ENCODE measurements around the gene DES. TPM values are rescaled to one million over a fixed set of nuclear protein-coding genes. Genes with fewer than 3 reads are reported as not detected.

The DES gene
- total RNA-seq = 1 to 10 TPM in 5 of 6 donors, under 1 TPM in 1; 0.75 to 6.1 (median 1.9) TPM
- polyA plus RNA-seq = 100 to 1,000 TPM in 1 of 2 donors, 10 to 100 TPM in 1; 12.6 to 101 TPM

- whole genome bisulfite sequencing, 2 donors = 10 to 11% methylated on average over 92 to 98 of the region's 98 CpGs
- Histone ChIP-seq H3K36me3 (no peaks in the 10 kb centered on the region), H3K4me3 (peak within 1 kb of the TSS in 1 of 4 donors; percentile 15), H3K27ac (no peak within 1 kb of the TSS), H3K9me3 (no peaks in the 10 kb centered on the region), H3K27me3 (peaks cover 0 to 13% (median 3%) of the 10 kb centered on the region in 4 donors), H3K4me1 (no peaks in the 10 kb centered on the region)
- DNase-seq (peak in 1 of 6 donors; percentile 69), ATAC-seq (peak; percentile 28 to 39 (median 38)), FAIRE-seq (no peak)
- no peak for TF ChIP-seq CTCF (IDR thresholded peaks at IDR 0.05)
- intact Hi-C loops (cut with DNase I) = no loop called here
Observed at GRCh38 chr2:219418155-219419011, at the start of gene DES. DES (plus strand) TSS chr2:219418377; CDS start chr2:219418463, 86 bp downstream.

GRCh38 chr2:219368690-219369191, 49.4 kb upstream of the DES start:
- no peak for TF ChIP-seq CTCF (IDR thresholded peaks at IDR 0.05)
- Histone ChIP-seq H3K27ac (peak overlapping the region in 3 of 4 donors; percentile 52 to 76 (median 67)), H3K4me1 (no peaks in the 10 kb centered on the region), H3K4me3 (peak overlapping the region in 1 of 4 donors; percentile 10), H3K27me3 (no peaks in the 10 kb centered on the region), H3K9me3 (no peaks in the 10 kb centered on the region), H3K36me3 (peaks cover 0 to 2% (median 0%) of the 10 kb centered on the region in 3 donors)
- FAIRE-seq (no peak), ATAC-seq (peak; percentile 69 to 89 (median 78)), DNase-seq (peak in 2 of 6 donors; percentile 22 to 30)
- intact Hi-C loops (cut with DNase I) = no loop called here
- WGBS, 2 donors = 35 to 39% methylated on average over 3 of the region's 3 CpGs

GRCh38 chr2:219369447-219369861, 48.7 kb upstream of the DES start:
- DNase-seq (peak in 4 of 6 donors; percentile 39 to 69 (median 56)), ATAC-seq (peak; percentile 78 to 85 (median 83)), FAIRE-seq (no peak)
- Histone ChIP-seq H3K9me3 (no peaks in the 10 kb centered on the region), H3K4me3 (no peak overlapping the region), H3K4me1 (no peaks in the 10 kb centered on the region), H3K27me3 (no peaks in the 10 kb centered on the region), H3K27ac (peak overlapping the region in 2 of 4 donors; percentile 67 to 76), H3K36me3 (peaks cover 0 to 9% (median 0%) of the 10 kb centered on the region in 3 donors)
- intact Hi-C loops (cut with DNase I) = no loop called here
- WGBS, 2 donors = 16 to 21% methylated on average over 2 of the region's 2 CpGs
- TF ChIP-seq CTCF (IDR thresholded peaks at IDR 0.05) = no peak

- no peak for DNase-seq
Observed at GRCh38 chr2:219378163-219378851, 39.9 kb upstream of the DES start.

More at GRCh38 chr2:219378163-219378851, 39.9 kb upstream of the DES start:
- ATAC-seq = no peak
- Histone ChIP-seq H3K4me1 (no peaks in the 10 kb centered on the region), H3K4me3 (no peak overlapping the region), H3K9me3 (no peaks in the 10 kb centered on the region), H3K36me3 (peaks cover 0 to 16% (median 0%) of the 10 kb centered on the region in 3 donors), H3K27me3 (no peaks in the 10 kb centered on the region), H3K27ac (no peak overlapping the region)
- FAIRE-seq = no peak
- TF ChIP-seq CTCF (IDR thresholded peaks at IDR 0.05) = no peak
- intact Hi-C loops (cut with DNase I) = no loop called here
- WGBS, 2 donors = 95% methylated on average over 13 of the region's 13 CpGs

Data from pancreas (tissue), 10 donors.